Gastrocnemius medialis (tissue), 4 donors: Measurements from ENCODE around the gene COX14.

Experiments used
- POLR2A ChIP-seq, 2 donors: fragments of 450-650 bp; IDR thresholded peaks; one replicate each; pipeline ENCODE4 v1.6.1; 2017; ENCODE audit warnings: antibody characterized with exemption in 2 of 2, mild to moderate bottlenecking in 2 of 2, moderate library complexity in 2 of 2
- TF ChIP-seq, protein P1 (sequence below), 5 experiments: fragments of 450-650 bp in 3 of 5; fragments of 200-600 bp in 2 of 5; sonication (generic) in 2 of 5; IDR thresholded peaks in 4 of 5; conservative IDR thresholded peaks in 1 of 5; 1 replicate in 4 of 5; 2 replicates in 1 of 5; pipeline ENCODE4 v1.5.1; 2016 to 2019; ENCODE audit warnings: antibody characterized with exemption in 5 of 5, mild to moderate bottlenecking in 3 of 5, moderate library complexity in 3 of 5

DNA sequence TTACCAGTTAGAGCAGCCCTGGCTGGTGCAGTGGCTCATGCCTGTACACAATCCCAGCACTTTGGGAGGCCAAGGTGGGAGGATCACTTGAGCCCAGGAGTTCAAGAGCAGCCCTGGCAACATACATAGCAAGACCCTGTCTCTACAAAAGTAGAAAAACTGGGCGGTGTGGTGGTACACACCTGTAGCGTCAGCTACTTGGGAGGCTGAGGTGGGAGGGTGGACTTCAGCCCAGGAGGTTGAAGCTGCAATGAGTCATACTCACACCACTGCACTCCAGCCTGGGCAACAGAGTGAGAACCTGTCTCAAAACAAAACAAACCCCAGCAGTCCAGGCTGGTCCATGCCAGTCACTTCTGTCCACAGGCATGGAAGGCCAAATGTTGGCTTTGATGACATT lies 7.4 kb downstream of the COX14 start:
- TF ChIP-seq, protein P1, sequence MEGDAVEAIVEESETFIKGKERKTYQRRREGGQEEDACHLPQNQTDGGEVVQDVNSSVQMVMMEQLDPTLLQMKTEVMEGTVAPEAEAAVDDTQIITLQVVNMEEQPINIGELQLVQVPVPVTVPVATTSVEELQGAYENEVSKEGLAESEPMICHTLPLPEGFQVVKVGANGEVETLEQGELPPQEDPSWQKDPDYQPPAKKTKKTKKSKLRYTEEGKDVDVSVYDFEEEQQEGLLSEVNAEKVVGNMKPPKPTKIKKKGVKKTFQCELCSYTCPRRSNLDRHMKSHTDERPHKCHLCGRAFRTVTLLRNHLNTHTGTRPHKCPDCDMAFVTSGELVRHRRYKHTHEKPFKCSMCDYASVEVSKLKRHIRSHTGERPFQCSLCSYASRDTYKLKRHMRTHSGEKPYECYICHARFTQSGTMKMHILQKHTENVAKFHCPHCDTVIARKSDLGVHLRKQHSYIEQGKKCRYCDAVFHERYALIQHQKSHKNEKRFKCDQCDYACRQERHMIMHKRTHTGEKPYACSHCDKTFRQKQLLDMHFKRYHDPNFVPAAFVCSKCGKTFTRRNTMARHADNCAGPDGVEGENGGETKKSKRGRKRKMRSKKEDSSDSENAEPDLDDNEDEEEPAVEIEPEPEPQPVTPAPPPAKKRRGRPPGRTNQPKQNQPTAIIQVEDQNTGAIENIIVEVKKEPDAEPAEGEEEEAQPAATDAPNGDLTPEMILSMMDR (IDR thresholded peaks at IDR 0.05 in 4 of 5, conservative IDR thresholded peaks at IDR 0.05 in 1 of 5) = no peak
- TF ChIP-seq POLR2A (IDR thresholded peaks at IDR 0.05) = no peak
